22Rv1 (cell line): ENCODE data around the gene ANKZF1.

ENCODE experiments used
- ZFX ChIP-seq: fragments of 450-650 bp; IDR thresholded peaks from 2 replicates; pipeline ENCODE4 v1.6.1; 2017; ENCODE audit warnings: antibody characterized with exemption, borderline replicate concordance
- TF ChIP-seq, protein P1 (sequence below): fragments of 450-650 bp; IDR thresholded peaks from 2 replicates; pipeline ENCODE4 v1.5.1; 2017; ENCODE audit warnings: mild to moderate bottlenecking

- TF ChIP-seq, protein P1, sequence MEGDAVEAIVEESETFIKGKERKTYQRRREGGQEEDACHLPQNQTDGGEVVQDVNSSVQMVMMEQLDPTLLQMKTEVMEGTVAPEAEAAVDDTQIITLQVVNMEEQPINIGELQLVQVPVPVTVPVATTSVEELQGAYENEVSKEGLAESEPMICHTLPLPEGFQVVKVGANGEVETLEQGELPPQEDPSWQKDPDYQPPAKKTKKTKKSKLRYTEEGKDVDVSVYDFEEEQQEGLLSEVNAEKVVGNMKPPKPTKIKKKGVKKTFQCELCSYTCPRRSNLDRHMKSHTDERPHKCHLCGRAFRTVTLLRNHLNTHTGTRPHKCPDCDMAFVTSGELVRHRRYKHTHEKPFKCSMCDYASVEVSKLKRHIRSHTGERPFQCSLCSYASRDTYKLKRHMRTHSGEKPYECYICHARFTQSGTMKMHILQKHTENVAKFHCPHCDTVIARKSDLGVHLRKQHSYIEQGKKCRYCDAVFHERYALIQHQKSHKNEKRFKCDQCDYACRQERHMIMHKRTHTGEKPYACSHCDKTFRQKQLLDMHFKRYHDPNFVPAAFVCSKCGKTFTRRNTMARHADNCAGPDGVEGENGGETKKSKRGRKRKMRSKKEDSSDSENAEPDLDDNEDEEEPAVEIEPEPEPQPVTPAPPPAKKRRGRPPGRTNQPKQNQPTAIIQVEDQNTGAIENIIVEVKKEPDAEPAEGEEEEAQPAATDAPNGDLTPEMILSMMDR: no peak
- TF ChIP-seq ZFX: no peak
These were observed 24.5 kb upstream of the ANKZF1 start for GRCh38 chr2:219205165-219205538.
